Panc1 (cell line): ENCODE results near the gene HMGA1. TPM values are rescaled to one million over a fixed set of nuclear protein-coding genes. Genes with fewer than 3 reads are reported as not detected.
A peak's percentile ranks its signal among the peaks of the same experiment; 100 is the strongest.

Experiments used
- ATAC-seq: fragments of 200-7000 bp; cut with Tn5 transposase; 2 replicates; pipeline ENCODE4 v1.9.1; 2020; ENCODE audit warnings: mild to moderate bottlenecking, moderate library complexity
- BruUV-seq: library from RNA; stranded (reverse); fragments of 400-500 nt; replicated peaks from 2 replicates; lab custom pipeline; 2021; lab: Mats Ljungman, UMichigan
- CTCF ChIA-PET: fragments of 300-600 bp; sonication (Branson Sonifier 250); formaldehyde crosslinking; loops from one replicate; lab custom pipeline; 2022; ENCODE audit warnings: antibody characterized with exemption; lab: Charles Lee
- POLR2A ChIA-PET: fragments of 300-600 bp; sonication (Branson Sonifier 250); formaldehyde crosslinking; loops from one replicate; lab custom pipeline; 2022; ENCODE audit warnings: antibody characterized with exemption; lab: Charles Lee
- DNase-seq: peaks from one replicate; pipeline ENCODE4 v3.0.0-alpha.2; 2010; ENCODE audit warnings: low read depth, low spot score
- H3K27ac ChIP-seq: 2 replicates; pipeline ENCODE4 v1.5.1; 2011; ENCODE audit warnings: mild to moderate bottlenecking, low read length, inconsistent platforms
- H3K27me3 ChIP-seq: fragments of 200-500 bp; sonication (Bioruptor generic); 2 replicates; pipeline ENCODE4 v1.6.0; 2014; ENCODE audit warnings: low read length, inconsistent platforms; ENCODE audit not compliant: control insufficient read depth, insufficient read depth
- H3K36me3 ChIP-seq: fragments of 200-500 bp; sonication (Bioruptor generic); 2 replicates; pipeline ENCODE4 v1.5.1; 2014; ENCODE audit warnings: inconsistent platforms, mild to moderate bottlenecking, low read length, moderate library complexity; ENCODE audit not compliant: control insufficient read depth, insufficient read depth
- H3K4me1 ChIP-seq: 2 replicates; pipeline ENCODE4 v1.5.1; 2011; ENCODE audit warnings: inconsistent platforms, mild to moderate bottlenecking, low read length, moderate library complexity; ENCODE audit not compliant: control insufficient read depth, insufficient read depth
- H3K4me3 ChIP-seq, 2 experiments: 2 replicates each; pipeline ENCODE4 v1.5.1; 2011 to 2012; ENCODE audit warnings: low read depth in 2 of 2, low read length in 2 of 2, mild to moderate bottlenecking in 2 of 2, inconsistent platforms in 1 of 2, moderate library complexity in 1 of 2
- H3K9me3 ChIP-seq: fragments of 200-500 bp; sonication (Bioruptor generic); 2 replicates; pipeline ENCODE4 v1.5.1; 2014; ENCODE audit warnings: low read depth, mild to moderate bottlenecking, inconsistent platforms, low read length, moderate library complexity; ENCODE audit not compliant: control insufficient read depth, insufficient read depth
- POLR2AphosphoS5 ChIP-seq: IDR thresholded peaks from 2 replicates; pipeline ENCODE4 v1.6.1; 2012; ENCODE audit warnings: mild to moderate bottlenecking, low read depth, low read length, moderate library complexity
- SIN3A ChIP-seq: IDR thresholded peaks from 2 replicates; pipeline ENCODE4 v1.6.1; 2012; ENCODE audit warnings: low read depth, mild to moderate bottlenecking, low read length, moderate library complexity, borderline replicate concordance; ENCODE audit not compliant: insufficient read depth
- TCF7L2 ChIP-seq: IDR thresholded peaks from 2 replicates; pipeline ENCODE4 v1.6.1; 2011; ENCODE audit warnings: mild to moderate bottlenecking, low read depth, low read length, inconsistent platforms
- in situ Hi-C: cut with HindIII; loops from 2 replicates; pipeline ENCODE4 v1.10.0; 2016; ENCODE audit warnings: low sequenced_read_pairs, low pct_unique_long_range_greater_than_20kb
- intact Hi-C: fragments of 100-400 bp; cut with micrococcal nuclease; formaldehyde crosslinking; loops from one replicate; pipeline ENCODE4 v1.10.0; 2022; ENCODE audit not compliant: unreplicated experiment
- total RNA-seq: library from RNA; stranded (reverse); gene quantifications from one replicate; pipeline ENCODE4 v1.2.1, GENCODE V29; 2021; ENCODE audit not compliant: unreplicated experiment
- TF ChIP-seq, protein P1 (sequence below), 2 experiments: IDR thresholded peaks; 2 replicates each; pipeline ENCODE4 v1.6.1; 2011 to 2012; ENCODE audit warnings: low read depth in 2 of 2, control low read depth in 1 of 2, low read length in 1 of 2, mild to moderate bottlenecking in 1 of 2, moderate library complexity in 1 of 2; ENCODE audit not compliant: insufficient read depth in 1 of 2
- TF ChIP-seq, protein P2 (sequence below): fragments of 450-650 bp; IDR thresholded peaks from 2 replicates; pipeline ENCODE4 v1.5.1; 2017; ENCODE audit warnings: mild to moderate bottlenecking

HMGA1 gene
- total RNA-seq, 1 experiment from 2014 or later, result 444 TPM

DNA sequence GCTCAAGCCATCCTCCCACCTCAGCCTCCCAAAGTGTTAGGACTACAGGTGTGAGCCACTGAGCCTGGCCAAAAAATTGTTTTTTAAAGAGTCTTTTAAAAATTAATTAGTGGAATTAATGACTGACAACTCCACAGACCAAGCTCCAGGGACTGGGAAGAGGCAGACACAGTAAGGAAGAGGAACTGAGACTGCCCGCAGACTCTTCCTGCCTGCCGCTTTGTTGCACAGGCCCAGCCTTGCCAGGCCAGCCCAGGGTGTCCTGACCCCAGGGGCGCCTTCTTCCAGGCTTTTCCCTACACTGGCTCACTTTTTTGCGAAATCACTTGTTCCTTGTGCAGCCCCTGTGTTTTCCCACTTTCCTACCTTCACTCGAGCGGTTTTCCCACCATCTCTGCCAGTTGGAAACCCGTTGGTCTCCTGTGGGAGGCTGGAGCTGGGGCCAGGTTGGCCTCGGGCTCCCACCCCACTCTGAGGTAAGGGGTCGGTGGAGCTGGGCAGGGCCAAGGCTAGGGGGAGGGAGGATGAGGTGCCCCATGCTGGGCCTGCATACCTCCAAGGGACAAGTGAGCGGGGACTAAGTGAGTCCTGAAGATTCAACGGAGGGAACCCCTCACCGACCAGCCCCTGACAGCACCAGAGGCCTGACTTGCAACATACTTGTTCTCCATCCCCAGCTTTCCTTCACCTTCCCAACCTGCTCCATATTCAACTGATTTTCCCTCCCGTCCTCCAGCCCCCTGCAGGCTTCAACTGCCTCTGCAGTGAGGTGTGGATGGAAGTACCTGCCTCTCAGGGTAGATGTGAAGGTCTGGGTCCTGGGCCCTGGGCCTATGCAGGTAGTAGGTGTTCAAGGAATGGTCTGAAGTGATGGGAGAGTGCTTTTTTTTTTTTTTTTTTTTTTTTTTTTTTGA lies 35.6 kb downstream of the HMGA1 start:
- Histone ChIP-seq H3K27ac (no peak overlapping the region), H3K9me3 (no peaks in the 10 kb centered on the region), H3K27me3 (no peaks in the 10 kb centered on the region), H3K4me3 (no peak overlapping the region), H3K4me1 (no peaks in the 10 kb centered on the region), H3K36me3 (no peaks in the 10 kb centered on the region)
- intact Hi-C loops, result no loop called here
- CTCF ChIA-PET, result no interaction called here
- peak; percentile 69; the same call in 1 of the 2 replicates for ATAC-seq
- BruUV-seq, result no TSS peak
- in situ Hi-C loops, result no loop called here
- POLR2A ChIA-PET, result interaction anchor here (0.5 kb wide), 1 partner anchor 10 kb away, joined by 3 read pairs; no protein-coding TSS in a partner anchor
- no peak for DNase-seq
- TF ChIP-seq, protein P1, sequence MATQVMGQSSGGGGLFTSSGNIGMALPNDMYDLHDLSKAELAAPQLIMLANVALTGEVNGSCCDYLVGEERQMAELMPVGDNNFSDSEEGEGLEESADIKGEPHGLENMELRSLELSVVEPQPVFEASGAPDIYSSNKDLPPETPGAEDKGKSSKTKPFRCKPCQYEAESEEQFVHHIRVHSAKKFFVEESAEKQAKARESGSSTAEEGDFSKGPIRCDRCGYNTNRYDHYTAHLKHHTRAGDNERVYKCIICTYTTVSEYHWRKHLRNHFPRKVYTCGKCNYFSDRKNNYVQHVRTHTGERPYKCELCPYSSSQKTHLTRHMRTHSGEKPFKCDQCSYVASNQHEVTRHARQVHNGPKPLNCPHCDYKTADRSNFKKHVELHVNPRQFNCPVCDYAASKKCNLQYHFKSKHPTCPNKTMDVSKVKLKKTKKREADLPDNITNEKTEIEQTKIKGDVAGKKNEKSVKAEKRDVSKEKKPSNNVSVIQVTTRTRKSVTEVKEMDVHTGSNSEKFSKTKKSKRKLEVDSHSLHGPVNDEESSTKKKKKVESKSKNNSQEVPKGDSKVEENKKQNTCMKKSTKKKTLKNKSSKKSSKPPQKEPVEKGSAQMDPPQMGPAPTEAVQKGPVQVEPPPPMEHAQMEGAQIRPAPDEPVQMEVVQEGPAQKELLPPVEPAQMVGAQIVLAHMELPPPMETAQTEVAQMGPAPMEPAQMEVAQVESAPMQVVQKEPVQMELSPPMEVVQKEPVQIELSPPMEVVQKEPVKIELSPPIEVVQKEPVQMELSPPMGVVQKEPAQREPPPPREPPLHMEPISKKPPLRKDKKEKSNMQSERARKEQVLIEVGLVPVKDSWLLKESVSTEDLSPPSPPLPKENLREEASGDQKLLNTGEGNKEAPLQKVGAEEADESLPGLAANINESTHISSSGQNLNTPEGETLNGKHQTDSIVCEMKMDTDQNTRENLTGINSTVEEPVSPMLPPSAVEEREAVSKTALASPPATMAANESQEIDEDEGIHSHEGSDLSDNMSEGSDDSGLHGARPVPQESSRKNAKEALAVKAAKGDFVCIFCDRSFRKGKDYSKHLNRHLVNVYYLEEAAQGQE (IDR thresholded peaks at IDR 0.05; ENCODE audit: insufficient read depth in 1 of 2, low read depth in 2 of 2, low read length in 1 of 2), result no peak
- TF ChIP-seq POLR2AphosphoS5 (no peak), TCF7L2 (no peak), SIN3A (no peak)
- TF ChIP-seq, protein P2, sequence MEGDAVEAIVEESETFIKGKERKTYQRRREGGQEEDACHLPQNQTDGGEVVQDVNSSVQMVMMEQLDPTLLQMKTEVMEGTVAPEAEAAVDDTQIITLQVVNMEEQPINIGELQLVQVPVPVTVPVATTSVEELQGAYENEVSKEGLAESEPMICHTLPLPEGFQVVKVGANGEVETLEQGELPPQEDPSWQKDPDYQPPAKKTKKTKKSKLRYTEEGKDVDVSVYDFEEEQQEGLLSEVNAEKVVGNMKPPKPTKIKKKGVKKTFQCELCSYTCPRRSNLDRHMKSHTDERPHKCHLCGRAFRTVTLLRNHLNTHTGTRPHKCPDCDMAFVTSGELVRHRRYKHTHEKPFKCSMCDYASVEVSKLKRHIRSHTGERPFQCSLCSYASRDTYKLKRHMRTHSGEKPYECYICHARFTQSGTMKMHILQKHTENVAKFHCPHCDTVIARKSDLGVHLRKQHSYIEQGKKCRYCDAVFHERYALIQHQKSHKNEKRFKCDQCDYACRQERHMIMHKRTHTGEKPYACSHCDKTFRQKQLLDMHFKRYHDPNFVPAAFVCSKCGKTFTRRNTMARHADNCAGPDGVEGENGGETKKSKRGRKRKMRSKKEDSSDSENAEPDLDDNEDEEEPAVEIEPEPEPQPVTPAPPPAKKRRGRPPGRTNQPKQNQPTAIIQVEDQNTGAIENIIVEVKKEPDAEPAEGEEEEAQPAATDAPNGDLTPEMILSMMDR, result no peak

DNA sequence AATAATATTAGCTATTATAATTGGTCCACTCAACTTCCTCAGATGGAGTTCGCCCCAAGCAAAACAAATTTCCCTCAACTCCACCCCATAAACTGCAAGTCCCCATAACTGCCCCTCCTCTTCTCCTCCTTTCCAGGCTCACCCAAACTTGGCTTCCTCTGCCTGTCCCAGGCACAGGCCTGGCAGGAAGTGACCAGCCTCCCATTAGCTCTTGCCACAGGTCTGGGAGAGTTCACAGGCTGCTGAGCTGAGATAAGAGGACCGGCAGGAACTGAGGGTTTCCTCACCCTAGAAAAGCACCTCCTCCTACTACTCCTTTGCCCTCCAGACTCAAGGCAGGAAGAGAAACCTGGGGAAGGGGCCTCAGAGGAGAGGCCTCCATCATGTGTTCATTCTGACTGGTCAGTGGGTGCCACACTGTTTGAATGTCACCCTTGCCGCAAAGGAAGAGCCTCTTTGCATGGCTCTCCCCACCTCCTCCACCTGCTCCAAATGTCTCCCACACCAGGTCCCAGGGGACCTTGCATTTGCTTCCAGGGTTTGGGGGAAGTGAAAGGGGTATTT lies 36.7 kb downstream of the HMGA1 start:
- TF ChIP-seq, protein P2, result no peak
- TF ChIP-seq POLR2AphosphoS5 (no peak), TCF7L2 (no peak), SIN3A (no peak)
- TF ChIP-seq, protein P1 (IDR thresholded peaks at IDR 0.05; ENCODE audit: insufficient read depth in 1 of 2, low read depth in 2 of 2, low read length in 1 of 2), result no peak
- intact Hi-C loops (no loop called here), in situ Hi-C loops (no loop called here)
- Histone ChIP-seq H3K27me3 (no peaks in the 10 kb centered on the region), H3K4me3 (no peak overlapping the region), H3K36me3 (no peaks in the 10 kb centered on the region), H3K9me3 (no peaks in the 10 kb centered on the region), H3K4me1 (no peaks in the 10 kb centered on the region), H3K27ac (no peak overlapping the region)
- no TSS peak for BruUV-seq
- ATAC-seq (no peak), DNase-seq (no peak)
- POLR2A ChIA-PET, result no interaction called here
- CTCF ChIA-PET, result no interaction called here
